ENCODE results near the gene C5orf47.

Gene C5orf47

DNA sequence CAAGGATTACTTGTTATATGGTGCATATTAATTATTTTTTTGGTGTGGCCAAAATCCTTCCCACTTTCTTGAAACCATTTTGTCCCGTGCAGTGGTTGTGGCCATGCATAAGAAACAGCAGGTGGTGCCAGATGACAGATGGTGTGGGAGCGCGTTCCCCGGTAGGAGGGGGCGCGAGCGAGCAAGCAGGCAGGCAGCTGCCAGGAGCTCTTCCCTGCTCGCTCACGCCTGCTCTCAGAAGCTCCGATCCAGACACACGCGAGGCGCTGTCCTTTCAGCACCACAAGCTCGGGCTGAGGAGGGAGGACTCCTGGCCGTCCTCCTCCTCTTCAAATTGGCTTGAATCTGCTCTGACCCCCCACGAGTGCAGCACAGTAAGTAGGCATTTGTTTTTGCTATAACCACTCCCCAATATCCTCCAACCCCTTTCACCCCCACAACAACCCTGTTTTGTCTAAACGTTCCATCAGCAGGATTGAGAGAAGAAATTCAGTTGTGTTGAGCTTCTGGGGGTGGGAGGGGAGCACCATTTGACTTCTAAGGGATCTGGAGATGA, 56.6 kb downstream of the C5orf47 start, which contains the start of gene NSG2:
TSS of gene NSG2 (plus strand) at position 237 of the 556 bp plus-strand sequence. CDS start 1,050 bp downstream, outside the sequence.
- DNase-seq: peak; percentile 94

- DNase-seq: no peak
Observed at GRCh38 chr5:174046558-174046957, 57.6 kb downstream of the C5orf47 start.

DNA sequence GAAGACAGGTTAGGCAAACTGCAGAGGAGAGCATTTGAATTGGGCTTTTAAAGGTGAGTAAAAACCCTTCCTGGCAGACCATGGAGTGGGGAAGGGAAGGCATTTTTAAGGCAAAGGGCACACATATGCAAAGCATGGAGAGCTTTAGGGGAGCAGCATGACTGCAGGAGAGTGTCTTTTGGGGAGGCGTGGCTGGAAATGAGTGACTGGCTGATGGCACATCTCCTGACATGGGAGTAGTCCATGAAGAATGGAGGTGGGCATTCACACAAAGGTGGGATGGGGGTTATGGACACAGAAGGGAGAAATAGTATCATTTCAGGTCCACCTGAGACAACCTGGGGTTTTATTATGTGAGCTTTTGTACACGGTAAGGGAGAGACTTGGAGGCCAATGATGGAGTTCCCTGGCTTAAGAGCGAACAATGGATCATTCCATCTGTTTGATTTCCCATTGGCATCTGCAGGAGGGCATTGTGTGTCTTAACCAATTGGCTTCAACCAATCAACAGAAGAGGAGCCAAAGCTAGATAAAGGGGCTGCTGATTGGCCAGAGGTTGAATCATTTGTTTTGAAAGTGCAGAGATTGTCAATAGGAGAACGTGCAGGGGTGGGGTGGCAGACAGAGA, 58.6 kb downstream of the C5orf47 start:
- DNase-seq: no peak

- DNase-seq: no peak
Observed at GRCh38 chr5:174052636-174053035, 63.7 kb downstream of the C5orf47 start.

DNA sequence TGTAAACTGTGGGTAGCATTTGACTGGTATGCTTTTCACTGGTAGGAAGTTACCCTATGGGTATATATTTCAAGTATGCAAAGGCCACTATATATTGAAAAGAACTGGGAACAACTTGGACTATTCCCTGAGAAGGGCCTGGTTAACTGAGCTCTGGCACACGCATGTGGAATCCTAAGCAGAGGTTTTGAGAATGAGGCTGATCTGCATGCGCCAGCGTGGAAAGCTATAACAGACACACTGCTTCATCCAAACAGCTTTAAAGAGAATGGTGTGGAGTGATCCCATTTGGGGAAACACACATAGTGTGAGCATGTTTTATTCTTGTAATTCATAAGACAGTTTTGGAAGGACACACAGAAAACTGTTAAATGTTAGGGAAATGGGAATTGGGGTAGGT, 64.9 kb downstream of the C5orf47 start:
- DNase-seq: no peak
